Skeletal muscle satellite cell (primary cell): ENCODE measurements around the gene PCDHGA3.
"Not testable (repeated sequence)": the region's sequence is repeated elsewhere in the genome, so short reads cannot be mapped to it uniquely, and the experiment has no call there.

Experiments used
- H3K27me3 ChIP-seq: 2 replicates; pipeline ENCODE4 v1.7.0; 2013; ENCODE audit warnings: low read length; ENCODE audit not compliant: control insufficient read depth, insufficient read depth
- H3K36me3 ChIP-seq: 2 replicates; pipeline ENCODE4 v1.7.0; 2013; ENCODE audit warnings: mild to moderate bottlenecking, control low read depth, low read length; ENCODE audit not compliant: insufficient read depth
- H3K4me1 ChIP-seq: 2 replicates; pipeline ENCODE4 v1.7.0; 2013; ENCODE audit warnings: low read length; ENCODE audit not compliant: control insufficient read depth, insufficient read depth
- H3K4me2 ChIP-seq: 2 replicates; pipeline ENCODE4 v1.7.0; 2013; ENCODE audit warnings: mild to moderate bottlenecking, low read length
- H3K4me3 ChIP-seq: 2 replicates; pipeline ENCODE4 v1.7.0; 2013; ENCODE audit warnings: low read length
- H3K9ac ChIP-seq: 2 replicates; pipeline ENCODE4 v1.7.0; 2013; ENCODE audit warnings: mild to moderate bottlenecking, low read depth, low read length, moderate library complexity
- H3K9me3 ChIP-seq: replicated peaks from 2 replicates; pipeline ENCODE4 v1.7.0; 2013; ENCODE audit warnings: mild to moderate bottlenecking, control low read depth, low read length

Gene PCDHGA3

DNA sequence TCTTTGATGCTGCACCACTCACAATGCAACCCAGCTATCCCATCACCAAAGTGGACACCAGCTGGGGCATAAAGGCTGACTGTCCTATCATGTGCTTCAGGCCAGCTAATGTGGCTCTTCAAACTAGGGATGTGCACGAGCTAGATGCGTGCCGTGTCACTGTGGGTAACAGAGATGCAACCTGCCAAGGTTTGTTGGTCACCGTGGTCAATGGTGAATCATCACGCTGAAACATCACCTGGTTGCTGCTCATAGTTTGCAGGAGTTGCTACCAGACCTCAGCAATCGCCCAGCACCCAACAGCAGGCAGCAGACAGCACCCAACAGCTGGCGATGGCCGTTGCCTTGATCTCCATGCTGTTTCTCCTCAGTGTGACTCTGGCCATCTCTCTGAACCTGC, 15.4 kb upstream of the PCDHGA3 start:
- H3K9ac ChIP-seq = no peak overlapping the region

DNA sequence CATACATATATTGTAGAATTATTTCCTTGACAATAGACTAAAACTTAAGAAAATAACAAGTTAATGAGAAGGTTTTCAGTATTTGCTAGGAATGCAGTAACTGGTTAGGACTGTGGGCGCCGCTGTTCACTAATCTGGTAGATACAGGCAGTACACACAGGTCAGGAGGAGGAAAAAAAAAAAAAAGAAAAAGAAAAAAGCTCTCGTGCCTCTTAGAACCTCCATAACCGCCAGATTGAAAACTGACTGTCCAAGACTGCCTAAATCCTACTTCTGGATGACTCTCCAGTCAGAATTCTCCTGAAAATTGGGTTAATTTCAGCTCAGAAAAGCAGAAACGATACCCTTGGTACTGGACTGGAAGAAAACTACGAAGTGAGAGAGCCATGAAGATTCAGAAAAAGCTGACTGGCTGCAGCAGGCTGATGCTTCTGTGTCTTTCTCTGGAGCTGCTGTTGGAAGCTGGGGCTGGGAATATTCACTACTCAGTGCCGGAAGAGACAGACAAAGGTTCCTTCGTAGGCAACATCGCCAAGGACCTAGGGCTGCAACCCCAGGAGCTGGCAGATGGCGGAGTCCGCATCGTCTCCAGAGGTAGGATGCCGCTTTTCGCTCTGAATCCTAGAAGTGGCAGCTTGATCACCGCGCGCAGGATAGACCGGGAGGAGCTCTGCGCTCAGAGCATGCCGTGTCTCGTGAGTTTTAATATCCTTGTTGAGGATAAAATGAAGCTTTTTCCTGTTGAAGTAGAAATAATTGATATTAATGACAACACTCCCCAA, 13.1 kb upstream of the PCDHGA3 start, which contains the start of gene PCDHGA1:
PCDHGA1 (plus strand) TSS at position 216 of the 782 bp plus-strand sequence.
- peaks cover 7% of the 10 kb centered on the region for H3K9me3 ChIP-seq
- no peaks in the 10 kb centered on the region for H3K27me3 ChIP-seq
- H3K4me2 ChIP-seq = peak within 1 kb of the TSS; percentile 75
- H3K4me3 ChIP-seq = peak within 1 kb of the TSS; percentile 60
- H3K9ac ChIP-seq = peak within 1 kb of the TSS; percentile 67
- no peaks in the 10 kb centered on the region for H3K4me1 ChIP-seq
- no peaks in the 10 kb centered on the region for H3K36me3 ChIP-seq

More for the DNA sequence above, 15.4 kb upstream of the PCDHGA3 start:
- Histone ChIP-seq H3K4me1 (no peaks in the 10 kb centered on the region), H3K4me2 (no peak overlapping the region), H3K36me3 (no peaks in the 10 kb centered on the region), H3K9me3 (peaks cover 7% of the 10 kb centered on the region), H3K27me3 (no peaks in the 10 kb centered on the region), H3K4me3 (no peak overlapping the region)

DNA sequence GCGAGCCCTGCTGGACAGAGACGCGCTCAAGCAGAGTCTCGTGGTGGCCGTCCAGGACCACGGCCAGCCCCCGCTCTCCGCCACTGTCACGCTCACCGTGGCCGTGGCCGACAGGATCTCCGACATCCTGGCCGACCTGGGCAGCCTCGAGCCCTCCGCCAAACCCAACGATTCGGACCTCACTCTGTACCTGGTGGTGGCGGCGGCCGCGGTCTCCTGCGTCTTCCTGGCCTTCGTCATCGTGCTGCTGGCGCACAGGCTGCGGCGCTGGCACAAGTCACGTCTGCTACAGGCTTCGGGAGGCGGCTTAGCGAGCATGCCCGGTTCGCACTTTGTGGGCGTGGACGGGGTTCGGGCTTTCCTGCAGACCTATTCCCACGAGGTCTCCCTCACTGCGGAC, 11.1 kb upstream of the PCDHGA3 start:
- not testable (repeated sequence) for H3K4me3 ChIP-seq, H3K4me2 ChIP-seq, H3K4me1 ChIP-seq, H3K27me3 ChIP-seq, H3K9ac ChIP-seq, H3K36me3 ChIP-seq
- H3K9me3 ChIP-seq = peaks cover 11% of the 10 kb centered on the region

DNA sequence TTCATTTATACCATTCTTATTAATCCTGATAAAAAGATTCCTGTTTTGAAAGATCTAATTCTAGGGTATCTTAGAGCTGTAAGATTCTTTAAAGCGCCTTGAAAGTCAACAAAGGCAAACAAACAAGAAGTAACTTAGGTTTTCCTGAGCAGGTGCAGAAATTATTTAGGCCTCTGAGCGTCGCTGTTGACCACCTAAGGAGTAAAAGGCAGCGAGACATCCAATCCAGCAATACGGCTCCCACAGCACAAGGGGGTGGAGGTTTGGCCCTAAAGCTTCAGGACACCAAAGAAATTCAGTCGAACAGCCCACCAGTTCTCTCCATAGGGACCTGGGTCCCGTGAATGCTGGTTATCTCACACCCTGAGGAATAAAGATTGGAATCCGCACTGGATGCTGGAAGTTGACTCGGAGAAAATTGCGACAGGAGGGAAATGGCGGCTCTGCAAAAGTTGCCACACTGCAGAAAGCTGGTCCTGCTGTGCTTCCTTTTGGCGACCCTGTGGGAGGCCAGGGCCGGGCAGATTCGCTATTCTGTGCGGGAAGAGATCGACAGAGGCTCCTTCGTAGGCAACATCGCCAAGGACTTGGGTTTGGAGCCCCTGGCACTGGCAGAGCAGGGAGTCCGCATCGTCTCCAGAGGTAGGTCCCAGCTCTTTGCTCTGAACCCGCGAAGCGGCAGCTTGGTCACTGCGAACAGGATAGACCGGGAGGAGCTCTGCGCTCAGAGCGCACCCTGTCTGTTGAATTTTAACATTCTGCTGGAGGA, 4.9 kb upstream of the PCDHGA3 start, which contains the start of gene PCDHGA2:
PCDHGA2 (plus strand) TSS at position 223 of the 769 bp plus-strand sequence.
- H3K27me3 ChIP-seq = no peaks in the 10 kb centered on the region
- H3K4me3 ChIP-seq = peak within 1 kb of the TSS; percentile 50
- H3K9me3 ChIP-seq = peaks cover 13% of the 10 kb centered on the region
- peak within 1 kb of the TSS; percentile 33 for H3K9ac ChIP-seq
- H3K4me1 ChIP-seq = no peaks in the 10 kb centered on the region
- peak within 1 kb of the TSS; percentile 54 for H3K4me2 ChIP-seq
- H3K36me3 ChIP-seq = no peaks in the 10 kb centered on the region

DNA sequence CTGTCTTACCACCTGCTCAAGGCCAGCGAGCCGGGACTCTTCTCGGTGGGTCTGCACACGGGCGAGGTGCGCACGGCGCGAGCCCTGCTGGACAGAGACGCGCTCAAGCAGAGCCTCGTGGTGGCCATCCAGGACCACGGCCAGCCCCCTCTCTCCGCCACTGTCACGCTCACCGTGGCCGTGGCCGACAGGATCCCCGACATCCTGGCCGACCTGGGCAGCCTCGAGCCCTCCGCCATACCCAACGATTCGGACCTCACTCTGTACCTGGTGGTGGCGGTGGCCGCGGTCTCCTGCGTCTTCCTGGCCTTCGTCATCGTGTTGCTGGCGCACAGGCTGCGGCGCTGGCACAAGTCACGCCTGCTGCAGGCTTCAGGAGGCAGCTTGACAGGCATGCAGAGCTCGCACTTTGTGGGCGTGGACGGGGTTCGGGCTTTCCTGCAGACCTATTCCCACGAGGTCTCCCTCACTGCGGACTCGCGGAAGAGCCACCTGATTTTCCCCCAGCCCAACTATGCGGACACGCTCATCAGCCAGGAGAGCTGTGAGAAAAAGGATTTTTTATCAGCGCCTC, 2.8 kb upstream of the PCDHGA3 start:
- not testable (repeated sequence) for H3K9ac ChIP-seq, H3K4me2 ChIP-seq, H3K27me3 ChIP-seq, H3K4me1 ChIP-seq, H3K4me3 ChIP-seq, H3K36me3 ChIP-seq
- peaks cover 30% of the 10 kb centered on the region for H3K9me3 ChIP-seq

DNA sequence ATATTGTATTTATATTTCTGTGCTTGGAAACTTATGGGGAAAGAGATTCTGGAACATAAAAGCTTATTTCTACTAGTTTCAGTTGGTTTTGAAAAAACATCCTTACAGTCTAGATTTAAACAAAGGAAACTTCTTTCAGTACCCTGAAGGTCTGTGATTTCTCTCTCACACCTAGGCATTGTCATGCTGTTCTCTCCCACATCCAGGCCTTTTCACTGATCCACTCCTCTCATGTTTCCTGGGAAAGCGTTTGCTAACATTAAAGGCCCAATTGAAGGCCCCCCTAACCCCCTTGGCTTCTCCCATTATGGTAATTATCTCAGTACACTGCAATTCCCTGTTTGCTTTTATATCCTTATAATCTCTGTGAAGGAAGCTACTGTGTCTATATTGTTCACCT, 856 bp upstream of the PCDHGA3 start:
- Histone ChIP-seq H3K4me1 (no peaks in the 10 kb centered on the region), H3K9ac (no peak overlapping the region), H3K9me3 (peaks cover 25% of the 10 kb centered on the region), H3K4me3 (no peak overlapping the region), H3K27me3 (no peaks in the 10 kb centered on the region), H3K4me2 (no peak overlapping the region), H3K36me3 (no peaks in the 10 kb centered on the region)

DNA sequence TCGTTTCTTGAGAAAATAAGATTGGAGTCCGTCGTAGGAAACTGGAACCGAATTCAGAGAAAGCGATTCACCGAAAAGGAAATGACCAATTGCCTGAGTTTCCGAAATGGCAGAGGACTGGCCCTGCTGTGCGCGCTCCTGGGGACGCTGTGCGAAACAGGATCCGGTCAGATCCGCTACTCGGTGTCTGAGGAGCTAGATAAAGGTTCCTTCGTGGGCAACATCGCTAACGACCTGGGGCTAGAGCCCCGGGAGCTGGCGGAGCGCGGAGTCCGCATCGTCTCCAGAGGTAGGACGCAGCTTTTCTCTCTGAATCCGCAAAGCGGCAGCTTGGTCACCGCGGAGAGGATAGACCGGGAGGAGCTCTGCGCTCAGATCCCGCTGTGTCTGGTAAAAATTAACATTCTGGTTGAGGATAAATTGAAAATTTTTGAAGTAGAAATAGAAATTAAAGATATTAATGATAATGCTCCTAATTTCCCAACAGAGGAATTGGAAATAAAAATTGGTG, 379 bp downstream of the PCDHGA3 start:
- Histone ChIP-seq H3K9me3 (peaks cover 25% of the 10 kb centered on the region), H3K36me3 (no peaks in the 10 kb centered on the region), H3K4me3 (peak overlapping the region; percentile 65), H3K27me3 (no peaks in the 10 kb centered on the region), H3K9ac (peak overlapping the region; percentile 44), H3K4me2 (peak overlapping the region; percentile 63), H3K4me1 (no peaks in the 10 kb centered on the region)

DNA sequence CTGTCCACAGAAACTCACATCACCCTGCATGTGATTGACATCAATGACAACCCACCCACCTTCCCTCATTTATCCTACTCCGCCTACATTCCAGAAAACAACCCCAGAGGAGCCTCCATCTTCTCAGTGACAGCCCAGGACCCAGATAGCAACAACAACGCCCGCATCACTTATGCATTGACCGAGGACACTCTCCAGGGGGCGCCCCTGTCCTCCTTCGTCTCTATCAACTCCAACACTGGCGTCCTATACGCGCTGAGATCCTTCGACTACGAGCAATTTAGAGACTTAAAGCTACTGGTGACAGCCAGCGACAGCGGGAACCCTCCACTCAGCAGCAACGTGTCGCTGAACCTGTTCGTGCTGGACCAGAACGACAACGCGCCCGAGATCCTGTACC, 1.7 kb downstream of the PCDHGA3 start:
- Histone ChIP-seq H3K4me3 (no peak overlapping the region), H3K4me1 (no peaks in the 10 kb centered on the region), H3K4me2 (no peak overlapping the region), H3K9ac (no peak overlapping the region), H3K9me3 (peaks cover 22% of the 10 kb centered on the region), H3K27me3 (no peaks in the 10 kb centered on the region), H3K36me3 (no peaks in the 10 kb centered on the region)

DNA sequence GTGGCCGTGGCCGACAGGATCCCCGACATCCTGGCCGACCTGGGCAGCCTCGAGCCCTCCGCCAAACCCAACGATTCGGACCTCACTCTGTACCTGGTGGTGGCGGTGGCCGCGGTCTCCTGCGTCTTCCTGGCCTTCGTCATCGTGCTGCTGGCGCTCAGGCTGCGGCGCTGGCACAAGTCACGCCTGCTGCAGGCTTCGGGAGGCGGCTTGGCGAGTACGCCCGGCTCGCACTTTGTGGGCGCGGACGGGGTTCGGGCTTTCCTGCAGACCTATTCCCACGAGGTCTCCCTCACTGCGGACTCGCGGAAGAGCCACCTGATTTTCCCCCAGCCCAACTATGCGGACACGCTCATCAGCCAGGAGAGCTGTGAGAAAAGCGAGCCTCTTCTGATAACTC, 2.4 kb downstream of the PCDHGA3 start:
- not testable (repeated sequence) for H3K4me1 ChIP-seq, H3K4me3 ChIP-seq, H3K9ac ChIP-seq, H3K4me2 ChIP-seq, H3K27me3 ChIP-seq, H3K36me3 ChIP-seq
- H3K9me3 ChIP-seq = peaks cover 27% of the 10 kb centered on the region

DNA sequence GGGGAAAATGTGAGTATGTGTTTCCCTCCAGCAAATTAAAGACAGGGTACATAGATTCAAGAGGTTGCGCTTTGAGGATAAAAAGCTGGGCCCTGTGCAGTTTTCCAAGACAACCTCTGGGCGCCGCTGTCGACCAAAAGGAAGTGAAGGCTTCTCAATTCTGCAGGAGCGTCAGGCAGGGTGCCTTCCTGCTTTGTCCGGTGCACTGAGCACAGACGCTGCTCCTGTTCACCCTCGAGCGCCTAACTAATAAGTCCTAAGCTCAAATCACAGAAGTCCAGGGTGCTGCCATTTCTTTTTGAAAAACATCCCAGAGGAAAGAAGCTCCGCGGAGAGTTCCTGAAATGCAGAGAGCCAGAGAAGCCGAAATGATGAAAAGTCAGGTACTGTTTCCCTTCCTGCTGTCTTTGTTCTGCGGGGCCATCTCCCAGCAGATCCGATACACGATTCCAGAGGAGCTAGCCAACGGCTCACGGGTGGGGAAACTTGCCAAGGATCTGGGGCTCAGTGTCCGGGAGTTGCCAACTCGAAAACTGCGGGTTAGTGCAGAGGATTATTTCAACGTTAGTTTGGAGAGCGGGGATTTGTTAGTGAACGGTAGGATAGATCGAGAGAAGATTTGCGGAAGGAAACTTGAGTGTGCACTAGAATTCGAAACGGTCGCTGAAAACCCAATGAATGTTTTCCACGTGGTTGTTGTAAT, 6.4 kb downstream of the PCDHGA3 start, which contains the start of gene PCDHGB1:
PCDHGB1 (plus strand) TSS at position 183 of the 703 bp plus-strand sequence; CDS start at position 345, 162 bp downstream.
- Histone ChIP-seq H3K4me2 (peak within 1 kb of the TSS; percentile 84), H3K36me3 (no peaks in the 10 kb centered on the region), H3K9ac (peak within 1 kb of the TSS; percentile 5), H3K9me3 (peaks cover 13% of the 10 kb centered on the region), H3K27me3 (no peaks in the 10 kb centered on the region), H3K4me3 (peak within 1 kb of the TSS; percentile 66), H3K4me1 (no peaks in the 10 kb centered on the region)

DNA sequence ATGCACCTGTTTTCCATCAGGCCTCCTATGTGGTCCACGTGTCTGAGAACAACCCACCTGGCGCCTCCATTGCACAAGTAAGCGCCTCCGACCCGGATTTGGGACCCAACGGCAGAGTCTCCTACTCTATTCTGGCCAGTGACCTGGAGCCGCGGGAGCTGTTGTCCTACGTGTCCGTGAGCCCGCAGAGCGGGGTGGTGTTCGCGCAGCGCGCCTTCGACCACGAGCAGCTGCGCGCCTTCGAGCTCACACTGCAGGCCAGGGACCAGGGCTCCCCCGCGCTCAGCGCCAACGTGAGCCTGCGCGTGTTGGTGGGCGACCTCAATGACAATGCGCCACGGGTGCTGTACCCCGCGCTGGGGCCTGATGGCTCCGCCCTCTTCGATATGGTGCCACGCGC, 8.0 kb downstream of the PCDHGA3 start:
- Histone ChIP-seq H3K4me1 (no peaks in the 10 kb centered on the region), H3K27me3 (no peaks in the 10 kb centered on the region), H3K36me3 (no peaks in the 10 kb centered on the region), H3K4me3 (no peak overlapping the region), H3K9ac (no peak overlapping the region), H3K4me2 (no peak overlapping the region), H3K9me3 (peaks cover 9% of the 10 kb centered on the region)
